ENCODE measurements around the gene TACC2.

Gene TACC2

GRCh38 chr10:122144199-122144598 is 155.2 kb downstream of the TACC2 start:
- TF ChIP-seq Cebpa-rat (IDR thresholded peaks at IDR 0.05), result no peak
- H3K36me3 ChIP-seq, result no peaks in the 10 kb centered on the region
- H4K20me1 ChIP-seq, result no peaks in the 10 kb centered on the region
- H3K4me1 ChIP-seq, result peaks cover 53 to 71% (median 64%) of the 10 kb centered on the region in 10 experiments
- peaks cover 13 to 21% (median 15%) of the 10 kb centered on the region in 11 experiments; a peak in 20 of 22 replicates for H3K9me3 ChIP-seq (replicated peaks in 1 of 11)
- H3K27me3 ChIP-seq, result no peaks in the 10 kb centered on the region
- no peak overlapping the region for H3K4me3 ChIP-seq
- peak overlapping the region in 5 of 11 experiments; percentile 15 to 53 (median 21); a peak in 2 of 22 replicates for H3K27ac ChIP-seq
- no peak overlapping the region for H3K9ac ChIP-seq
- peak overlapping the region in 1 of 11 experiments; percentile 47; a peak in 1 of 22 replicates for H3K4me2 ChIP-seq

- H3K4me1 ChIP-seq, result peaks cover 60 to 74% (median 69%) of the 10 kb centered on the region in 10 experiments
- H3K27ac ChIP-seq, result no peak overlapping the region
- no peak for TF ChIP-seq Cebpa-rat (IDR thresholded peaks at IDR 0.05)
- H3K36me3 ChIP-seq, result no peaks in the 10 kb centered on the region
- H3K4me3 ChIP-seq, result no peak overlapping the region
- H3K27me3 ChIP-seq, result no peaks in the 10 kb centered on the region
- no peak overlapping the region for H3K9ac ChIP-seq
- no peak overlapping the region for H3K4me2 ChIP-seq
- H4K20me1 ChIP-seq, result no peaks in the 10 kb centered on the region
- H3K9me3 ChIP-seq (replicated peaks in 1 of 11), result peaks cover 13 to 21% (median 15%) of the 10 kb centered on the region in 11 experiments; a peak in 20 of 22 replicates
These were observed 156.2 kb downstream of the TACC2 start for GRCh38 chr10:122145113-122145512.

DNA sequence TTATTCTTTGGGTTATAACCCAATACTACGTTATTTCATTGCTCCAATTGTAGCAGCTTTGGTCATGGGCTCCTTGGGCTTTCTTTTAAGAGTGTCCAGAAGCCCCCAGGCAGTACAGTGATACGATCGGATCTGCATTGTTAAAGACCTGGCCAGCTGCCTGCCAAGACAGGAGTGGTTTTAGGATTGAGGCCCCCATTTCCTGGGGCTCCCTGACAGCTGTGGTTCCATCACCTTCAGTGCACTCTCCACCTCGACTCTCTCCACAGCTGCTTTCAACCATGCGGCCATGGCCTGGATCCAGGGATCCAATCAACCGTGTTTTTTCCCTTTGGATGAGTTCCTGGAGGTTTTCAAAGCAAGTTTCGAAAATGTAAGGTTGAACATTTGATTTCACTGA is 158.7 kb downstream of the TACC2 start:
- Histone ChIP-seq H3K4me1 (peaks cover 38 to 67% (median 56%) of the 10 kb centered on the region in 10 experiments), H3K27me3 (no peaks in the 10 kb centered on the region), H4K20me1 (no peaks in the 10 kb centered on the region), H3K9me3 (replicated peaks in 1 of 11) (peaks cover 13 to 21% (median 15%) of the 10 kb centered on the region in 11 experiments; a peak in 20 of 22 replicates), H3K36me3 (no peaks in the 10 kb centered on the region), H3K9ac (peak overlapping the region in 6 of 11 experiments; percentile 25 to 81 (median 76); a peak in 8 of 22 replicates), H3K4me3 (no peak overlapping the region), H3K4me2 (peak overlapping the region; percentile 62 to 92 (median 80)), H3K27ac (peak overlapping the region in 9 of 11 experiments; percentile 71 to 92 (median 85); a peak in 17 of 22 replicates)
- no peak for TF ChIP-seq Cebpa-rat (IDR thresholded peaks at IDR 0.05)

- peak overlapping the region; percentile 62 to 92 (median 80) for H3K4me2 ChIP-seq
- H4K20me1 ChIP-seq, result no peaks in the 10 kb centered on the region
- H3K36me3 ChIP-seq, result no peaks in the 10 kb centered on the region
- H3K4me3 ChIP-seq, result no peak overlapping the region
- H3K27me3 ChIP-seq, result no peaks in the 10 kb centered on the region
- peaks cover 13 to 21% (median 15%) of the 10 kb centered on the region in 11 experiments; a peak in 20 of 22 replicates for H3K9me3 ChIP-seq (replicated peaks in 1 of 11)
- H3K4me1 ChIP-seq, result peaks cover 40 to 67% (median 56%) of the 10 kb centered on the region in 10 experiments
- H3K27ac ChIP-seq, result peak overlapping the region in 10 of 11 experiments; percentile 21 to 92 (median 84); a peak in 20 of 22 replicates
- peak overlapping the region in 9 of 11 experiments; percentile 33 to 81 (median 69); a peak in 17 of 22 replicates for H3K9ac ChIP-seq
- no peak; a peak in 2 of 22 replicates for TF ChIP-seq Cebpa-rat (IDR thresholded peaks at IDR 0.05)
These were observed 160.1 kb downstream of the TACC2 start for GRCh38 chr10:122148876-122149560.

DNA sequence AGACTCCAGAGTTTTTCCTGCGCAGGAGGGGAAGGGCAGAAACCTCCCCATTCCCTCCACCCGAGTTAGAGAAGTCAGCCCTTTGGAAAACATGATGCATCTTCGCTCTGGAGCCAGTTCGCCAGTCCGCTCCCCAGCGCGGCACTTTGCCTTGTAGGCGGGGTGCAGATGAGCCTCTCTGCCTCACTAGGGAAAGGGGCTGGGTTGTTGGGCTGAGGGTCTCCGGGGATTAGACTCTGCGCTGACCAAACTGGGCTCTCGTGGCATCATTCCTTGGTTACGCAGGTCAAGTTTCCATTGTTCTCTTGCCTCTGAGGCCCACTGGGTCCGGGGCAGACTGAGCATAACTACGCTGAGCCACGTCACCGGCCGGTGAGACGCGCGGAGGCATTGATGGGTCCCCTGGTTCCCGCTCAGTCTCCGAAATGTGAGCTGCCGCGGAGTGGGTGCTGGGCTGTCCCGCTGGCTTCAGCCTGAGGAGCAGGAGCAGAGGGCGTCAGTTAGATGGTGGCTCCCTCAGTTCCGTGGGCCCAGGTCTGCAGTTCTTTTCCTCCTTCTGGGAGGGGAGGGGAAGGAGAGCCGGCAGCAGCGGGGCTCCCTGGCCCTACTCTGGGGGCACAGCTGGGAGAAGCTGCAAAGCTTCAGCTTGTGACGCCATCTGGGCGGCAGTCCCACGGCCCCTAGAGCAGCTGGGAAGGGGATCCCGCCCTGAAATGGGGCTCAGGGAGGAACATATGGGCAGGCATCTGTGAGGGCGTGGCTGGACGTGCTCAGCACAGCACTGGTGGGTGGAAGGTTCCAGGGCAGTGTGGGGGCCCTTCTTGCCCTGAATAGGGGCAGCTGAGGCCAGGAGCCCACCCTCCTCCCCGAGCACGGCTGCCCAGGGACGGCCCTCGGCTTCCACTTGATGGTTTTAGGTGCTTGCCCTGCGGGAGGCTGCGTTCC is 160.9 kb downstream of the TACC2 start:
- peaks cover 10 to 18% (median 13%) of the 10 kb centered on the region in 11 experiments; a peak in 20 of 22 replicates for H3K9me3 ChIP-seq (replicated peaks in 1 of 11)
- no peaks in the 10 kb centered on the region; a peak in 1 of 22 replicates for H4K20me1 ChIP-seq
- peak overlapping the region in 7 of 11 experiments; percentile 7 to 79 (median 55); a peak in 10 of 22 replicates for H3K9ac ChIP-seq
- H3K27ac ChIP-seq, result peak overlapping the region in 8 of 11 experiments; percentile 81 to 92 (median 86); a peak in 15 of 22 replicates
- peaks cover 48 to 76% (median 64%) of the 10 kb centered on the region in 10 experiments for H3K4me1 ChIP-seq
- H3K4me3 ChIP-seq, result no peak overlapping the region
- no peaks in the 10 kb centered on the region for H3K27me3 ChIP-seq
- TF ChIP-seq Cebpa-rat (IDR thresholded peaks at IDR 0.05), result no peak
- peak overlapping the region; percentile 35 to 92 (median 80); a peak in 21 of 22 replicates for H3K4me2 ChIP-seq
- H3K36me3 ChIP-seq, result no peaks in the 10 kb centered on the region

DNA sequence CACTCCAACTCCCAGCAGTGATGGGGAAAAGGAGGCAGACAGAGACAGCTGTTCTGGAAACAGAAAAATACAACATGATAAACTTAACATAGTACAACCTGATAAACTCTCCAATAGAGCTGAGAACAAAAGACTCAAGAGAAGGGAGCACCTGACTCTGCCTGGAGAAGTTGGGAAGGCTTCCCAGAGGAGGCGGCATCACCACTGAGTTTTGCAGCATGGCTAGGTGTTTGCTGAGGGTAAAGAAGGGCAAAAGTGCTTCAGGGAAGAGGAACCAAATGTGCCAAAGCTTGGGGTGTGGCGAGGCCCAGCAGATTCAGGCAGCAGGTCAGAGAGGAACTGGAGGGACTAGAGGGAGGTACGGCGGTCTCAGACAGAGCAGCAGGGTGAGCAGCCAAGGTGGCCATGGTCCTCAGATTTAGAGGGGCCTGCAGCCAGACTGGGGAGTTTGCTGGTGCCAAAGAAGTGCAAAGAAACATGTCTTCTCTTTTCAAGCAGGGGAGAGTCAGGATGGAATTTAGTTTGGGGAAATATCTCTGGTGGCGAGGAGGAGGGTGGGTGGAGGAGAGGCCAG is 162.2 kb downstream of the TACC2 start:
- peaks cover 0 to 4% (median 0%) of the 10 kb centered on the region in 11 experiments; a peak in 4 of 22 replicates for H3K9me3 ChIP-seq (replicated peaks in 1 of 11)
- no peaks in the 10 kb centered on the region; a peak in 1 of 22 replicates for H4K20me1 ChIP-seq
- H3K27me3 ChIP-seq, result no peaks in the 10 kb centered on the region
- H3K4me1 ChIP-seq, result peaks cover 55 to 84% (median 72%) of the 10 kb centered on the region in 10 experiments
- no peak overlapping the region for H3K4me3 ChIP-seq
- H3K27ac ChIP-seq, result peak overlapping the region in 4 of 11 experiments; percentile 24 to 92 (median 92); a peak in 5 of 22 replicates
- TF ChIP-seq Cebpa-rat (IDR thresholded peaks at IDR 0.05), result no peak
- H3K36me3 ChIP-seq, result no peaks in the 10 kb centered on the region
- peak overlapping the region in 3 of 11 experiments; percentile 2 to 25 (median 12); a peak in 5 of 22 replicates for H3K4me2 ChIP-seq
- H3K9ac ChIP-seq, result no peak overlapping the region

DNA sequence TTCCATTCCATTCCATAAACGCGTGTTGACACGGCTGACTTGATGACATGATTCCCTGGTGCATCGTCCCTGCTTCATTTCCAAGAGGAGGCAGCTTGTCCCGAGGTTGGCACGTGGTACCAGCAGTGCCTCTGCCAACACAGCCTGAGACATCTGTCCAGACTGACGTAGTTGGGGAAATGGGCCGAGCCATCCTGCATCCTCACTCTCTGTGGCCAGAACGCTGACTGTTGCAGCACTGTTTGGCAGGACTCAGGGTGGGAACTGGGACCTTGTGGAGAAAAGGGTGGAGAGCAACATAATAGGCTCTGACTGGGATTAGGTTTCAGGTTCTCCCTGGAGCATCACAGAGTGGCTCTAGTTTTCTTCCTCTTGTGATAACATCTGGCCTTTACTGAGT is 163.6 kb downstream of the TACC2 start:
- no peaks in the 10 kb centered on the region for H3K36me3 ChIP-seq
- H3K27me3 ChIP-seq, result no peaks in the 10 kb centered on the region
- no peaks in the 10 kb centered on the region for H3K9me3 ChIP-seq (replicated peaks in 1 of 11)
- no peak overlapping the region for H3K9ac ChIP-seq
- H3K4me3 ChIP-seq, result no peak overlapping the region
- no peaks in the 10 kb centered on the region; a peak in 1 of 22 replicates for H4K20me1 ChIP-seq
- no peak overlapping the region for H3K4me2 ChIP-seq
- H3K27ac ChIP-seq, result no peak overlapping the region
- no peak for TF ChIP-seq Cebpa-rat (IDR thresholded peaks at IDR 0.05)
- H3K4me1 ChIP-seq, result peaks cover 45 to 74% (median 65%) of the 10 kb centered on the region in 10 experiments

GRCh38 chr10:122154031-122154544 is 165.1 kb downstream of the TACC2 start:
- Histone ChIP-seq H3K4me3 (no peak overlapping the region), H3K4me2 (peak overlapping the region; percentile 59 to 81 (median 70)), H3K9ac (peak overlapping the region in 4 of 11 experiments; percentile 1 to 43 (median 30); a peak in 4 of 22 replicates), H3K36me3 (no peaks in the 10 kb centered on the region), H3K27me3 (peaks cover 0 to 2% (median 0%) of the 10 kb centered on the region in 11 experiments; a peak in 2 of 22 replicates), H3K27ac (peak overlapping the region in 3 of 11 experiments; percentile 6 to 40 (median 24); a peak in 3 of 22 replicates), H3K4me1 (peaks cover 30 to 58% (median 49%) of the 10 kb centered on the region in 10 experiments), H3K9me3 (replicated peaks in 1 of 11) (no peaks in the 10 kb centered on the region), H4K20me1 (no peaks in the 10 kb centered on the region; a peak in 1 of 22 replicates)
- TF ChIP-seq Cebpa-rat (IDR thresholded peaks at IDR 0.05), result no peak

Measured in BLaER1 treated with 17β-estradiol and CSF1 and Interleukin-3, amounts not matched to agents 10 nM and 100 nM (cell line).